ENCODE results near the gene MOSMO.

- TF ChIP-seq CTCF (IDR thresholded peaks at IDR 0.05) (no peak), POLR2A (IDR thresholded peaks at IDR 0.05) (no peak)
Measured at GRCh38 chr16:21997697-21998480, 10.0 kb upstream of the MOSMO start.

All from adrenal gland (tissue), 5 donors.